GM19099 (cell line): ENCODE measurements around the gene KMT2C.

Experiments
- POLR2A ChIP-seq: IDR thresholded peaks from 3 replicates; pipeline ENCODE4 v1.6.1; 2011; ENCODE audit warnings: low read depth; ENCODE audit not compliant: insufficient read length; ENCODE audit errors: extremely low read depth

KMT2C gene

DNA sequence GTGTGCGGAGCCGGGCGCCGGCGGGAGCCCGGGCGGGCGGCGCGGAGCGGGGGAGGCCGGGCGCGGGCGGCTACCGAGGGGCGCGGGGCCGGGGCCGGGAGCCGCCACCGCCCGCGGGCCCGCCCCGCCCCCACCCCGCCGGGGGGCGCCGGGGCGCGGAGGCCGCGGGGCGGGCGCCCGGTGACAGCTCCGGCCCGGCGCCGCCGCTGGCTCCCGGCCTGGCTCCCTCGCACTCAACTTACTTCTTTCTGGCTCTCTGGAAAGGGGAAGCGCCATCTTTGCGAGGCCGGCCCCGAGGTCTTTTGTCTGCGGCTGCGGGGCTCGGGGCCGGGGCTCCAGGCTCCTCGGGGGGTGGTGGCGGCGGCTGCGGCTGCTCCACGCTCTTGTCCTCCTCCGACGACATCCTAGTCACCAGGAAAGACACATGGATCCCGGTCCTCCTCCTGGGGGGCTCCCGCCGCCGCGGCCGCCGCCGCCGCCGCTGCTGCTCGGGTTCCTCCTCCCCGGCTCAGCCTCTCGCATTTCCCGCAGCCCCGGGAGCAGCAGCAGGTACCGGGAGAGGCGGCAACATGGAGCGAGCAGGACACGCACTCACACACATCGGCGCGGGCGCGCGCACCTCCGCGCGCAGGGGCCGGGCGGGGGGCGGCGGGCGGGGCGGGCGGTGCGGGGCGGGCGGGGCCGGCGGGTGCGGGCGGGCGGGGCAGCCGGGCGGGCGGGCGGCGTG is at the start of gene KMT2C:
Gene KMT2C, minus strand, starts transcription at position 620 of the 727 bp plus-strand sequence. Its CDS starts 217 bp downstream, at position 403.
- TF ChIP-seq POLR2A, result no peak

DNA sequence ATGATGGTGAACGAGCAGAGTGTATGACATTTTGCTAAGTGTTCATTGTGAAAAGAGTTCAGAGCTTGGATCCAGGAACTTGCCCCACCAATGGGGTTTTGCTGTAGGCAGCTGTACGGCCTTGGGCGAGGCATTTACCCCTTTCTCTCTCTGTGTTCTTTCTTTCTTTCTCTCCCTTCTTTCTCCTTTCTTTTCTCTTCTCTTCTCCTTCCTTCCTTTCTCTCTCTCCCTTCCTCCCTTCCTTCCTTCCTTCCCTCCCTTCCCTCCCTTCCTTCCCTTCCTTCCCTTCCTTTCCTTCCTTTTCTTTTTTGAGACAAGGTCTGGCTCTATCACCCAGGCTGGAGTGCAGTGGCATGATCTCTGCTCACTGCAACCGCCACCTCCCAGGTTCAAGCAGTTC is 45.3 kb upstream of the KMT2C start:
- TF ChIP-seq POLR2A, result no peak

DNA sequence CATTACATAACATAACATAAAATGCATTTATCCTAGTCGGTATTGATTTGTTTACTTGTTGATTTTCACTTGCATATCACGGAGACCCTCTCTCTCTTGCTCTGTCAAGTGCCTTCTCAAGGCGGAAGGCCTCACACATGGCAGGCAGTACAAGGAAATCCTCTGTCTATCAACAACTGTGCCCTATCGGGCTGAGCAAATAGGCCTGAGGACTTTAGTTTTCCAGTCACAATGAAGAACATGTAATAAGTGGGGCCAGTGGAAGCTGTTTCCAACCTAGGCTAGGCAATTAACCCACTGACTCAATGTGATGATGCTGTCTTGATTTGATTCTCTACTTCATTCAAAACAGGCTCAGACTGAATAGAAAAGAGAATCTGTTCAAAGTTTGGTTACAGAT is 44.9 kb upstream of the KMT2C start:
- no peak for TF ChIP-seq POLR2A

DNA sequence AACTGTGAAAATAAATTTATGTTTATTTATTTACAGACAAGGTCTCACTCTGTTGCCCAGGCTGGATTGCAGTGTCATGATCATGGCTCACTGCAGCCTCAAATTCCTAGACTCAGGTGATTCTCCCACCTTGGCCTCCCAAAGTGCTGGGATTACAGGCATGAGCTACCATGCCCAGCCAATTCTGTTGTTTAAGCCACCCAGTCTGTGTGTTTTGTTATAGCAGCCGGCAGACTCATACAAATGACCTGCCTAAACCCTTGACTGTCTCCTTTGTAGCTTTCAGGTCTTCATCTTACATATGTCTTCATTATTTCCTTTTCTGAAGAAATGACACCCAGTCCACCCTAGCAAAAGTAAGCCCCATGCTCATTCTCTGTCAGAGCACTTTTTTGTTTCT is 43.8 kb upstream of the KMT2C start:
- TF ChIP-seq POLR2A, result no peak

DNA sequence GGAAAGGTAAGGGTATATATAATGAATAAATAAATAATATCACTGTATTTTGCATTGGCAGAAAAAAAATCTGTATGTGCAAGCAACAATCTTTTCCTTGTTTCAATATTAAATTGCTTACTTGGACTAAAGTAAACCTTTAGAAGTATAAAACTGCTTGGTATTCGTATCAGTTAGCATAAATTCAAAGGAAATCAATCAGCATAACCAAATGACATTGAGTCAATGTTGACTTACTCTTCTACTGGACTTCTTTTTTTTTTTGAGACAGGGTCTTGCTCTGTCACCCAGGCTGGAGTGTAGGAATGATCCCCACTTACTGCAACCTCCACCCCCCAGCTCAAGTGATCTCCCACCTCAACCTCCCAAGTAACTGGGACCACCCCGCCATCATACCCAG is 42.3 kb upstream of the KMT2C start:
- no peak for TF ChIP-seq POLR2A

DNA sequence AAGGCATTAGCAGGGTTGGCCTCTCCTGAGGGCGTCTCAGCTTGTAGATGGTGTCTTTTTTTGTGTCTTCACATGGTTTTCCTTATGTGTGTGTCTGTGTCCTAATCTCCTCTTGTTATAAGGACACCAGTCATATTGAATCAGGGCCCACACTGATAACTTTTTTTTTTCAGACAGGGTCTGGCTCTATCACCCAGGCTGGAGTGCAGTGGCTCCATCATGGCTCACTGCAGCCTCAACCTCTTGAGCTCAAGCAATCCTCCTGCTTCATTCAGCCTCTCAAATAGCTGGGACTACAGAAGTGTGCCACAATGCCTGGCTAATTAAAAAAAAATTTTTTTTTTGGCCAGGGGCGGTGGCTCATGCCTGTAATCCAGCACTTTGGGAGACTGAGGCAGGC is 41.3 kb upstream of the KMT2C start:
- TF ChIP-seq POLR2A, result no peak

DNA sequence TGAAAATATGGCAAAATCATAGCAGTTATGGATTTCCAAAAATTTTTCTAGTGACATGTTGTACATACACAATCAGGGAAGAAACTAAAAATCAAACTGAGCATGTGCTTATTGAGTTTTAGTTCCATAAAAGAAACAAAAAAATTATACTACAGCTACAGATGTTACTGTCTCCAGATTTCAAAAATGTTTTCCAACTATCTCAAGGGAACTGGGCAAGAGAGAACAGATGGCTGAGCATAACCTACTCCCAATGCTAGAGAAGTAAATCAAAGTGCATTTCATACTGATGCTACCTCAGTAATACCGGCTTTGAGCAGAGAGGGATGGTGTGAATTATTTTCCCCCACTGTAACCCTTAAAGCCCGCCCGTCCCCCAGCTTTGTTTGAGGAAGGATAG is 40.7 kb upstream of the KMT2C start:
- TF ChIP-seq POLR2A, result no peak

DNA sequence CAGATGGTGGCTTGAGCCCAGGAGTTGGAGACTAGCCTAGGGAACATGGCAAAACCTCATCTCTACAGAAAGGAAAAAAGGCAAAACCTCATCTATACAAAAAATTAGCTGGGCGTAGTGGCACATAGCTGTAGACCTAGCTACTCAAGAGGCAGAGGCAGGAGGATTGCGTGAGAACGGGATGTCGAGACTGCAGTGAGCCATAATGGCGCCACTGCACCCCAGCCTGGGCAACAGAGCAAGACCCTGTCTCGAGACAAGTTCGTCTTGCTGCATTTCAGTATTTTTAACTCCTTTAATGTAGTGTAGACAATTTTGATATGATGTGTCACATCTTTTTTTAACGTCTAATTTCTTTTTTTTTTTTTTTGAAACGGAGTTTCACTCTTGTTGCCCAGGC is 31.4 kb upstream of the KMT2C start:
- no peak for TF ChIP-seq POLR2A

DNA sequence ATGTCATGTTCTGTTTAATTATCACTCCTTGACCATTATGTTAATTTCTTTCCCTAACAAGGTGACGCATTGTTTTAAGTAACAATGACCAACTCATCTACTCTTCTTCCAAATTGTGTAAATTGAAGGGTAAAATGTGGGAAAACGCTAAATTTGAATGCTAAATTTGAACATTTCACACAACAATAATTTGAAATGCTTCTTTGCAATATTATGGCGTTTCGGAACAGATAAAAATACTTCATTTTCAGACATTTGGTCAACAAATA is 29.2 kb upstream of the KMT2C start:
- TF ChIP-seq POLR2A, result no peak

DNA sequence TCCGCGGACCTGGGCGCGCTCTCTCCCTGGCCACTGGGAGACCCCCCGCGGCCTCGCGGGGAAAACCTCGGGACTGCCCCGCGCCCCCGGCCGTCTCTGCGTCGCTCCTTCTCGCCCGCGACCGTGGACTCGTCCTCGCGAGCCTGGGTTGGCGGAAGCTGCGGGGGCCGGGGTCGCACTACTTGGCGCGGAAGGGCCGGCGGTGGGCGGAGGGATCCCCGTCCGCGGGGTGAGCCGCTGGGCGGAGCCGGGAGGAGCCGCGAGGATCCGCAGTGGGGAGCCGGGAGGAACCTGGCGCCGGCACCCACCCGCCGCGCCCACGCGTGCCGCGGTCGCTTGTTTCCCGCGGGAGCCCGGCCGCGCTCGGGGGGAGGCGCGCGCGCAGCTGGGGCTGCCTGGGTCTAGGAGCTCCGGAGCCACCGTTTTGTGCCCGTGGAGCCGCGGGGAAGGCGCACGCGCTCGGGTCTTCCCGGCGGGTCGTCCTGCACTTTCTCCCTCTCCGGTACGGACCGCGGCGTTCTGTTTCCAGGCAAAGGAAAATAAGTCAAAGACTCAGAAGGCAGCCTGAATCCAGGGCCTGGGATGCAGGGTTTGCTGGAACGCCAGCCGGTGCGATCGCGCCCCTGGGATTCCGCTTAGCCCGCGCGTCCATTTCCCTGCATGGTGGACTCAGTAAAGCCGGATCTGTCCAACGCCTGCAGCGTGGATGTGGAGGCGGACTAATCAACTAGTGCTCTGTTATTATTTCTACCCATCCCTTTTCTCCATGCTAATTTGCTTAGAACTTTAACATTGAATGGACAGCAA is 28.7 kb upstream of the KMT2C start:
- peak; percentile 70 for TF ChIP-seq POLR2A

DNA sequence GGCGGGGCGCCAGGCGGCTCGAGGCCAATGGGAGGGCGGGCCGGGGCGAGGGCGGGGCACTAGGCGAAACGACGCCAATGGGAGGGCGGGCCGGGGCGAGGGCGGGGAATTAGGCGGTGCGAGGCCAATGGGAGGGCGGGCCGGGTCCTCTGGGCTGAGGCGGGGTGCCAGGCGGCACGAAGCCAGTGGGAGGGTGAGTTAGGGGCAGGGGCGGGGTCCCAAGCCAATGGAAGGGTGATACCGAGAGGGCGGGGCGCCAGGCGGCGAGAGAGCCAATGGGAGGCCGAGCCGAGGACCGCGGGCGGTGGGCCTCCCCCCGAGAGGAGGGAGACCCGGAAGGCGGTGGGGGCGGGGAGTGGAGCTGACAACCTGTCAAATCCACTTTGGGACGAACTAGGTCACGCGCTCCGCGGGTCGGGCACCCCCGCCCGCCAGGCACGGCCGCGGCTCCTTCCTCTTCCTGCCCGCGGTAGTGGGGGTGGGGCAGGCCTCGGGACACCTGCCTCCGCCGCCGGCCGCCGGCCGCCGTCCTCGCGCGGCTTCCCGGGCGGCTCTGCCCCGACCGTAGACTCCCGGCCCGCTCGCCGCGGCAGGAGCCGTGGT is 28.0 kb upstream of the KMT2C start:
- TF ChIP-seq POLR2A, result peak; percentile 91

DNA sequence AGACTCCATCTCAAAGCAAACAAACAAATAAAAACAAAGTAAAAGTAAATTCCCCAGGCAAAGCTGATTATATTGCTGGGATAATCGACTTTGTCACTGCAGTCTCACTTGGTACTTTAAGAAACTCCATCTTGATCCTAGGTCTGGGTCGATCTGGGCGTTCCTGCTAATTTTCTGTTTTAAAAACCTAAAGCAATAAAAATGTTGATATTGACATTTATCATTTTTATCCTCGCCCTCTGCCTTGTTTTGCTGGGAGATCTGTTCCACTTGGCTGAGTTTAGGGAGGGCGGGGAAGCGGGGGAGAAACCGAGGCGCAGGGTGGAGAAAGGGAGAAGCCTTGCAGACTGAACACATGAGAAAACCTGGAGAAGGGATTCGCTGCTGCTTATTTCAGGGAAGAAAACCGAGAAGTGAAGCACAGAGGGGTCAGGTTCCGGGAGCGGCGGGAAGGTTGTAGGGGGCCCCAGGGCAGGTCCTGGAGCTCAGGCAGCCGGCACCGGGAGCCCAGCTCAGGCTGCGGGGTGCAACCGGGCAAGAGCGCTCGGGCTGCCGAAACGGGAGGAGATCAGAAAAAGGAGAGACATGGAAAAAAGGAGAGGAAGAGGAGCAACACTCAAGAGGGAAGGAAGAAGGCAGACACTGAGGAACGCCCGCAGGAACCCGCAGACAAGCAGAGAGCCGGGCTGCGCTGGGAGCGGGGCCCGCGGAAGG is 27.3 kb upstream of the KMT2C start:
- TF ChIP-seq POLR2A, result peak; percentile 78

DNA sequence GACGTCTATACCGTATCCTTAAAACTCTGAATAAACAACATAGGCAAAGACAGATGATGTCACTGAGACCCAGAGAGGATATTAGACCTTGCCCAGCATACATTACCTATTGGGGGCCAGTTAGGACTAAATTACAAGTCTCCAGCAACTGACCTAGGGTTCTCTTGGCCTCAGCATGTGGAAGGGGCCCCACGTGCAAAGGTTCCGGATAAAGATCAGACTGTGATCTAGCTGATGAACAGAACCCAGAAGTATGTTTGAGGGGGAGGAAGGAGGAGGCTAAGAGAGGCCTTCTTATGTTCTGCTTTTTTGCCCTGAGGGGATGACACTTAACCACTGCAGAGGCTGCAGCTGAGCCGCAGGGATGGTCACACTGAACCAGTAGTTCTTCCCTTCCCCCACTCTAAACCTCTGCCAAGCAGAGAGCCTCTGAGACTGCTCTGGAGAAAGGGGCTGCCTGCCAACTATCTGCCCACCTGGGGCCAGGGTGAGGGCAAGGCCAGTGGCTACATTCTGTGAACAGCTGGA is 24.0 kb upstream of the KMT2C start:
- no peak for TF ChIP-seq POLR2A

DNA sequence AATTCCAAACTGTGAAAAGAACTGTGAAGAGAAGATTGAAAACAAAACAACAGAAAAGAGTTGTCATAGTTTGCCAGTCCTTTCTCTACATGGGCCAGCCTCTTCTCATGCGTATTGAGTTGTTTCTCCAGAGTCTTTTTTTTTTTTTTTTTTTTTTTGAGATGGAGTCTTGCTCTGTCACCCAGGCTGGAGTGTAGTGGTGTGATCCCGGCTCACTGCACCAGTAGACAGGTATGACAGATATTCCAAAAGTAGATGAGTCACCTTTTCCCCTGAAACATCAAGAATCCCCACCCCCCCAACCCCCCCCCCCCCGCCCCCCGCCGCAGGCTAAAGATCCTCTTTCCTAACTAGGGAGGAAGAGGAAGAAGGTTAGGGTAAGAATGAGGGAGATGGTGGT is 15.6 kb upstream of the KMT2C start:
- no peak for TF ChIP-seq POLR2A

DNA sequence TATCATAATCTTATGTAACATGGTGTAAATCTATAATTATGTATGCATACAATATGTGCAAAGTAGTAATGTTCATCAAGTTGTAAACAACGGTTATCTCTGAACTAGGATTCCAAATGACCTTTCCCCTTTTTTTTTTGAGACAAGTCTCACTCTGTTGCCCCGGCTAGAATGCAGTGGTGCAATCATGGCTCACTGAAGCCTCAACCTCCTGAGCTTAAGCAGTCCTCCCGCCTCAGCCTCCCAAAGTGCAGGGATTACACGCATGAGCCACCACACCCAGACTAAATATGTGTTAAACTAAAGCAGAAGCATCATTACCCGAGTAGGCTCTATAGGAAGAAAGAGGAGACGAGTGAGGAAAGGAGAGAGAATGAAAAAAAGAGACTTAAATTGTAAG is 7.8 kb upstream of the KMT2C start:
- no peak for TF ChIP-seq POLR2A
